ENCODE results near the gene PNPLA5. TPM values are rescaled to one million over a fixed set of nuclear protein-coding genes. Genes with fewer than 3 reads are reported as not detected.

The PNPLA5 gene
- total and polyA plus RNA-seq, 9 of the 15 experiments (the other 6 are each of a cell fraction or from before 2014, with no cell fraction given) = not detected

GRCh38 chr22:43878831-43879550 is 12.8 kb downstream of the PNPLA5 start:
- CTCF ChIA-PET (ENCODE audit: low intra/inter-chr PET ratio) = no interaction called here
- WGBS (ENCODE audit: insufficient coverage, low coverage, missing lambda C conversion rate) = 0% methylated on average over 5 of the region's 12 CpGs
- no peaks in the 10 kb centered on the region for H3K9me1 ChIP-seq (ENCODE audit: control insufficient read depth, insufficient read depth, low read length)
- H3K9ac ChIP-seq (ENCODE audit: insufficient read depth in 1 of 2, low read depth in 2 of 2, low read length in 2 of 2) = no peak overlapping the region
- H2AFZ ChIP-seq (ENCODE audit: low read depth, low read length) = no peak overlapping the region
- POLR2A ChIA-PET = interaction anchor here (1.0 kb wide), 1 partner anchor 52 kb away, joined by 3 read pairs; no protein-coding TSS in a partner anchor
- in situ Hi-C loops (cut with MboI) = no loop called here
- no peak overlapping the region for H3K4me2 ChIP-seq (ENCODE audit: insufficient read depth, low read length)
- H3K36me3 ChIP-seq (ENCODE audit: control insufficient read depth, insufficient read depth, low read length) = no peaks in the 10 kb centered on the region
- no peaks in the 10 kb centered on the region for H3K79me2 ChIP-seq (ENCODE audit: control insufficient read depth, insufficient read depth, low read length)
- no peak overlapping the region for H3K27ac ChIP-seq (ENCODE audit: extremely low read depth, low read depth, low read length)
- H3K4me1 ChIP-seq (replicated peaks in 1 of 2; ENCODE audit: control insufficient read depth in 2 of 2, insufficient read depth in 2 of 2, low read length in 2 of 2) = no peaks in the 10 kb centered on the region; a peak in 1 of 5 replicates
- DNase-seq (ENCODE audit: extremely low read depth in 1 of 4, low spot score in 3 of 4) (no peak), ATAC-seq (no peak), FAIRE-seq (no peak)
- H3K4me3 ChIP-seq = no peak overlapping the region
- intact Hi-C loops (cut with micrococcal nuclease) = no loop called here
- no peaks in the 10 kb centered on the region for H3K9me3 ChIP-seq (replicated peaks; ENCODE audit: control insufficient read depth, insufficient read depth, low read depth, low read length)
- H3K27me3 ChIP-seq (ENCODE audit: control insufficient read depth in 2 of 2, insufficient read depth in 2 of 2, low read length in 2 of 2) = no peaks in the 10 kb centered on the region; a peak in 1 of 5 replicates
- BruUV-seq (replicated peaks) = no TSS peak
- H4K20me1 ChIP-seq (replicated peaks; ENCODE audit: control insufficient read depth, insufficient read depth, low read length) = no peaks in the 10 kb centered on the region
- TF ChIP-seq TEAD4 (IDR thresholded peaks at IDR 0.05; ENCODE audit: low read length) (no peak), TEAD4 (CRISPR knock-in tag; IDR thresholded peaks at IDR 0.05; ENCODE audit: borderline replicate concordance) (no peak), CBFA2T2 (conservative IDR thresholded peaks at IDR 0.05) (no peak), WHSC1 (IDR thresholded peaks at IDR 0.05; ENCODE audit: low read length) (no peak), CLOCK (CRISPR knock-in tag; IDR thresholded peaks at IDR 0.05; ENCODE audit: borderline replicate concordance) (no peak), ZBTB40 (IDR thresholded peaks at IDR 0.05) (no peak), ZBTB40 (CRISPR knock-in tag; IDR thresholded peaks at IDR 0.05) (no peak), BCL6 (CRISPR knock-in tag; IDR thresholded peaks at IDR 0.05) (no peak), FOXA3 (CRISPR knock-in tag; conservative IDR thresholded peaks at IDR 0.05 in 1 of 2, IDR thresholded peaks at IDR 0.05 in 1 of 2) (no peak), POU5F1 (IDR thresholded peaks at IDR 0.05; ENCODE audit: borderline replicate concordance, low read depth, low read length, partially characterized antibody) (no peak)
